Brain microvascular endothelial cell (primary cell): ENCODE data around the gene RAB40A.

Experiments
- DNase-seq: peaks from one replicate; pipeline ENCODE4 v3.0.0-alpha.2; 2020
- H3K27ac ChIP-seq: fragments of 250-450 bp; sonication (Bioruptor Pico); 2 replicates; pipeline ENCODE4 v1.5.1; 2020; ENCODE audit warnings: mild to moderate bottlenecking, moderate library complexity
- H3K27me3 ChIP-seq: fragments of 250-450 bp; sonication (Bioruptor Pico); replicated peaks from 2 replicates; pipeline ENCODE4 v1.5.1; 2020; ENCODE audit warnings: mild to moderate bottlenecking
- H3K36me3 ChIP-seq: fragments of 250-450 bp; sonication (Bioruptor Pico); replicated peaks from 2 replicates; pipeline ENCODE4 v1.5.1; 2020; ENCODE audit warnings: mild to moderate bottlenecking
- H3K4me3 ChIP-seq: 2 replicates; pipeline ENCODE4 v1.5.1; 2011; ENCODE audit warnings: low read depth, mild to moderate bottlenecking, control low read depth, low read length, moderate library complexity
- in situ Hi-C: cut with HindIII; loops from 2 replicates; pipeline ENCODE4 v1.10.0; 2017; ENCODE audit warnings: low sequenced_read_pairs, low pct_ligation_motif_present
- TF ChIP-seq, protein P1 (sequence below): IDR thresholded peaks from 2 replicates; pipeline ENCODE4 v1.5.1; 2011; ENCODE audit warnings: low read depth, mild to moderate bottlenecking, moderate library complexity, low read length, control low read depth, inconsistent platforms; ENCODE audit errors: missing control alignments

The RAB40A gene

DNA sequence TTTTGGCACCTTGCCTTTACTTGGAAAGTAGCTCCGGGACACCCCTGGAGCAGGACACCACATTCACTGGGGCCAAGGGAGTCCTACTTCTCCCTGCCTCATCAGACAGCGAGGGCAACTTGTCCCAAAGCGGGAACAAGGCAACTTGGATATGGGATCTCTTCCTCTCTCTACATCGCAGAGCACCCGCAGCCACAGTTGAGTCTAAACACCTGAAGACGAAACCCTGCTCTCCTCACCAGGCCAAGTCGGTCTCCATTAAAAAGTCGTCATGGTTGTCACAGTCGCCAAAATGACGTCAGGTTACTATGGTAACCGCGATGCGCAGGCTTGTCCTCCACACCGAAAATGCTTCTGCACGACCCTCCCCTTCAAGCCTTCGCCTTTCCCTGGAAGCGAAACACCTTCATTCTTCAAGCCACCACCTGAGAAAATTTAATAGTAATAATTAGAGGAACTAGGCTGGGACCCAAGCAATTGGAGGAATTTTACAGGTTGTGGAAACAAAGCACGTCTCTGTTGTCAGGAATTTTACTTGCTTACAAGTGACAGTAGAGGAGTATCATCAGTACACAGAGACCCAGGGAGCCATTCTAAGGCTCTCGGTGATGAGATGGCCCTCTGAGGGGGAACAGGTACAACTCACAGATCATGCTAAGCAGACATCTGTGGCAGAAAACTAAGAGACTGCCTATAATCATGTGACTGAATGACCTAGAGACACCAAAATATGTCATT lies 35.6 kb upstream of the RAB40A start:
- no peak overlapping the region for H3K27ac ChIP-seq
- in situ Hi-C loops: no loop called here

GRCh38 chrX:103552236-103552635 lies 32.9 kb upstream of the RAB40A start:
- H3K27me3 ChIP-seq: no peaks in the 10 kb centered on the region
- in situ Hi-C loops: no loop called here
- TF ChIP-seq, protein P1, sequence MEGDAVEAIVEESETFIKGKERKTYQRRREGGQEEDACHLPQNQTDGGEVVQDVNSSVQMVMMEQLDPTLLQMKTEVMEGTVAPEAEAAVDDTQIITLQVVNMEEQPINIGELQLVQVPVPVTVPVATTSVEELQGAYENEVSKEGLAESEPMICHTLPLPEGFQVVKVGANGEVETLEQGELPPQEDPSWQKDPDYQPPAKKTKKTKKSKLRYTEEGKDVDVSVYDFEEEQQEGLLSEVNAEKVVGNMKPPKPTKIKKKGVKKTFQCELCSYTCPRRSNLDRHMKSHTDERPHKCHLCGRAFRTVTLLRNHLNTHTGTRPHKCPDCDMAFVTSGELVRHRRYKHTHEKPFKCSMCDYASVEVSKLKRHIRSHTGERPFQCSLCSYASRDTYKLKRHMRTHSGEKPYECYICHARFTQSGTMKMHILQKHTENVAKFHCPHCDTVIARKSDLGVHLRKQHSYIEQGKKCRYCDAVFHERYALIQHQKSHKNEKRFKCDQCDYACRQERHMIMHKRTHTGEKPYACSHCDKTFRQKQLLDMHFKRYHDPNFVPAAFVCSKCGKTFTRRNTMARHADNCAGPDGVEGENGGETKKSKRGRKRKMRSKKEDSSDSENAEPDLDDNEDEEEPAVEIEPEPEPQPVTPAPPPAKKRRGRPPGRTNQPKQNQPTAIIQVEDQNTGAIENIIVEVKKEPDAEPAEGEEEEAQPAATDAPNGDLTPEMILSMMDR: no peak
- H3K36me3 ChIP-seq: no peaks in the 10 kb centered on the region
- DNase-seq: no peak
- H3K4me3 ChIP-seq: no peak overlapping the region
- H3K27ac ChIP-seq: no peak overlapping the region

More for the DNA sequence above, 35.6 kb upstream of the RAB40A start:
- Histone ChIP-seq H3K36me3 (no peaks in the 10 kb centered on the region), H3K27me3 (no peaks in the 10 kb centered on the region), H3K4me3 (peak overlapping the region; percentile 64)
- TF ChIP-seq, protein P1: no peak
- peak; percentile 49 for DNase-seq

DNA sequence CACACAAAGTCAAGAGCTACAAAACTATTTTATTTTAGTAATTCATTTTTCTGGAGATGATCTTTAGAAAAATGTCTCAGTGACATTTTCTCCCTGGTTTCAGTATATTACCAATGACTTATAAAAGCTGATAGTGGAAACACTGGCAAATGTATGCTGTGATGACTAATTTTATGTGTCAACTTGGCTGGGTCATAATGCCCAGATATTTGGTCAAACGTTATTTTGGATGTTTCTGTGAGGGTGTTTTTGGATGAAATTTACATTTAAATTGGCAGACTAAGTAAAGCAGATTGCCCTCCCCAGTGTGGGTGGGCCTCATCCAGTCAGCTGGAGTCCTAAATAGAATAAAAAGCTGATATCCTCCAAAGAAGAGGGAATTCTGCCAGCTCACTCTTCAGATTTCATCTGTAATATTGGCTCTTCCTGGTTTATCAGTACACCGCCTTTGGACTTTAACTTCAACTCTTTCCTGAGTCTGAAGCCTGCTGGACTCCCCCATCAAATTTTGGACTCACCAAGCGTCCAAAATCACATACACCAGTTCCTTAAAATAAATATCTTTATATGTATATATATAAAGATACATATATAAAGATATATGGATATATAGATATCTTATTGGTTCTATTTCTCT lies 31.2 kb upstream of the RAB40A start:
- Histone ChIP-seq H3K27ac (no peak overlapping the region), H3K4me3 (no peak overlapping the region), H3K27me3 (no peaks in the 10 kb centered on the region), H3K36me3 (no peaks in the 10 kb centered on the region)
- TF ChIP-seq, protein P1: no peak
- DNase-seq: no peak
- in situ Hi-C loops: no loop called here

DNA sequence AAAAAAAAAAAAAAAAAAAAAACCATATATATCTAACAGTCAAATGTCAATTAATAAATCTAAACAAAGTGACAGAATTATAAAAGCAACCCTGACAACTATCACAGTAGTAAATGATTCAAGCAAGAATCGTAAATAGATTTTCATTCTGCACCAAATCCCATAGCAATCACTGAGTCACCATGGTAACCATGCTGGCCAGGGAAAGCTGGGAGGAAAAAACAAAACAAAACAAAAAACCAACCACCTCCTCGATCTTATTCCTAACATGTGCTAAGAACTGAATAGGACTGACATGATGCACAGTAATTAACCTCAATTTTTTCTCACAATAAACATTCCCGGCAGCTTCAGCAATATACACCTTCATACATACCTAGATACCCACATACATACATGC lies 30.6 kb upstream of the RAB40A start:
- TF ChIP-seq, protein P1: no peak
- Histone ChIP-seq H3K27me3 (no peaks in the 10 kb centered on the region), H3K27ac (no peak overlapping the region), H3K36me3 (no peaks in the 10 kb centered on the region), H3K4me3 (no peak overlapping the region)
- DNase-seq: no peak
- in situ Hi-C loops: no loop called here

DNA sequence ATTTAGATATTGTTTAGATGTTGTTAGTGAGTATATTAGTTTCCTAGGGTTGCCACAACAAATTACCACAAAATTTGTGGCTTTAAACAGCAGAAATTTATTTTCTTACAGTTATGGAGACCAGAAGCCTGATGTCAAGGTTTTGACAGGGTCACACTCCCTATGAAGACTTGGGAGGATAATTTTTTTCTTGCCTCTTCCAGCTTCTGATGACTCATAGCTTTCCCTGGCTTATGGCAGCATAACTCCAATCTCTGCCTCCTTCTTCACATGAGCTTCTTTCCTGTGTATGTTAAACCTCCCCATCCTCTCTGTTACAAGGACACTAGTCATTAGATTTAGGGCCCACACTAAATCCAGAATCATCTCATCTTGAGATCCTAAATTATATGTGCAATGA lies 20.9 kb upstream of the RAB40A start:
- TF ChIP-seq, protein P1: no peak
- no peak overlapping the region for H3K27ac ChIP-seq
- no peak for DNase-seq
- H3K36me3 ChIP-seq: no peaks in the 10 kb centered on the region
- in situ Hi-C loops: no loop called here
- H3K27me3 ChIP-seq: no peaks in the 10 kb centered on the region
- H3K4me3 ChIP-seq: no peak overlapping the region

DNA sequence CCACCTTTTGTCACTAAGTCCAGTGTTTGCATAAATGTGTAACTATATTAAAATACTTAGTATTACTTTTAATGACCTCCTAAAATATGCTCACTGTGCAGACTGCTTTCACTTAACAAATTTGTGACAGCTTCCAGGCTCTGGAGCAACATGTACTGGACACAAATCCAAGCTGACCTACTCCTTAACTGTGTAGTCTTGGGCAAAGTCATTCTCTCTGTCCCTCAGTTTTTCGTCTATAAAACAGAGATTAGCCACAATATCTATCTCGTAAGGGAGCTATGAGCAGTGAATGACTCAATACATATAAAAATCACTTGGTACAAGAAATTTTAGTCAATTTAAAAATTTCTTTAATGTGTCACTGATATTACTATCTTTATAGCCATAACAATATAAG lies 20.4 kb upstream of the RAB40A start:
- Histone ChIP-seq H3K4me3 (no peak overlapping the region), H3K27me3 (no peaks in the 10 kb centered on the region), H3K27ac (no peak overlapping the region), H3K36me3 (no peaks in the 10 kb centered on the region)
- in situ Hi-C loops: no loop called here
- TF ChIP-seq, protein P1: no peak
- no peak for DNase-seq
